IMR-90 (cell line): ENCODE results near the gene TNS1.

Source experiments
- BHLHE40 ChIP-seq: fragments of 150-350 bp; IDR thresholded peaks from 2 replicates; pipeline ENCODE4 v1.6.1; 2016; ENCODE audit warnings: mild to moderate bottlenecking, low read depth, low read length
- CEBPB ChIP-seq: IDR thresholded peaks from 2 replicates; pipeline ENCODE4 v1.6.1; 2012; ENCODE audit warnings: low read depth, low read length, improper control_type of control experiment
- FOS ChIP-seq: fragments of 150-350 bp; IDR thresholded peaks from 2 replicates; pipeline ENCODE4 v1.6.1; 2016; ENCODE audit warnings: low read depth, low read length
- MAFK ChIP-seq: IDR thresholded peaks from 2 replicates; pipeline ENCODE4 v1.6.1; 2012; ENCODE audit warnings: low read depth, low read length, improper control_type of control experiment
- POLR2A ChIP-seq: IDR thresholded peaks from 2 replicates; pipeline ENCODE4 v1.6.1; 2012; ENCODE audit warnings: mild to moderate bottlenecking, low read depth, low read length
- RFX5 ChIP-seq: IDR thresholded peaks from 2 replicates; pipeline ENCODE4 v1.8.0; 2012; ENCODE audit warnings: low read depth, mild to moderate bottlenecking, low read length, moderate library complexity
- USF2 ChIP-seq: fragments of 150-350 bp; IDR thresholded peaks from 2 replicates; pipeline ENCODE4 v1.6.1; 2017; ENCODE audit warnings: mild to moderate bottlenecking, antibody characterized with exemption, low read length, low read depth
- TF ChIP-seq, protein P1 (sequence below): conservative IDR thresholded peaks from 2 replicates; pipeline ENCODE4 v1.5.1; 2012; ENCODE audit warnings: mild to moderate bottlenecking, low read depth, low read length, improper control_type of control experiment
- TF ChIP-seq, protein P2 (sequence below): fragments of 150-350 bp; IDR thresholded peaks from 2 replicates; pipeline ENCODE4 v1.6.1; 2016; ENCODE audit warnings: low read depth, mild to moderate bottlenecking, low read length, moderate library complexity, borderline replicate concordance

DNA sequence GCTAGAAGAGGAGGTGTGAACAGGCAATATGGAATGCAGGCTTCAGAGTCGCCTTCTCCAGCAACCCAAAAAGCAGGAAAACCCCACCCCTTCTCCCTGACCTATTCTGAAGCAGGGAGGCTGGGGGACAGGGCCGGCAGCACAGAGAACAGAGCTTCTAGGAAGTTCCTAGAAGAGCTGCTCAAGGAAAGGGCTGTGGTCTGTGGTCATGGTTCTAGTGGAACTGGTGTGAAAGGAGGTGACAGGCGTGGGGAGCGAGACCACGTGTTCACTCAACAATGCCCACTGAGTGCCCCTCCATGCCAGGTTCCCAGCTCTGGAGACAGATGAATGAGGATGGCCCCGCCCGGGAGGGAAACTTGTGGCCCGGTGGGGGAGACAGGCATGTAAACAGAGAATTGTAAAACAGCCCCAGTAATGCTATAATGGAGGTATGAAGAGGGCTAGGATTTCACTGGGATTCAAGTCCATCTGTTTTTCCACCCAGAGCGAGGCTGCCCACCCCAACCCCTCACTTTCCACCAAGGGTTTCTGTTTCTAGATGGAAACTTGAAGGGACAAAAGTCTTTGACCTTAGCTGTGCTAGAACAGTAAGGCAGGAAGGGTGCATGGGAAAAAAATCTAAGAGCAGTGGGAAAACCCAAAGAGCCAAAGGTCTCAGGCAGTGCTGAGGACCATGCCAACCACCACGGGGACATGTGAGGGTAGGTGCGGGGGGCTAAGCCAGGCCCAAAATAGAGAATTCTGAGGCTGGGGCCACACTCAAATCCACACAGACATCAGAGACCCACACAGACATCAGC, 71.8 kb downstream of the TNS1 start:
- TF ChIP-seq, protein P1, sequence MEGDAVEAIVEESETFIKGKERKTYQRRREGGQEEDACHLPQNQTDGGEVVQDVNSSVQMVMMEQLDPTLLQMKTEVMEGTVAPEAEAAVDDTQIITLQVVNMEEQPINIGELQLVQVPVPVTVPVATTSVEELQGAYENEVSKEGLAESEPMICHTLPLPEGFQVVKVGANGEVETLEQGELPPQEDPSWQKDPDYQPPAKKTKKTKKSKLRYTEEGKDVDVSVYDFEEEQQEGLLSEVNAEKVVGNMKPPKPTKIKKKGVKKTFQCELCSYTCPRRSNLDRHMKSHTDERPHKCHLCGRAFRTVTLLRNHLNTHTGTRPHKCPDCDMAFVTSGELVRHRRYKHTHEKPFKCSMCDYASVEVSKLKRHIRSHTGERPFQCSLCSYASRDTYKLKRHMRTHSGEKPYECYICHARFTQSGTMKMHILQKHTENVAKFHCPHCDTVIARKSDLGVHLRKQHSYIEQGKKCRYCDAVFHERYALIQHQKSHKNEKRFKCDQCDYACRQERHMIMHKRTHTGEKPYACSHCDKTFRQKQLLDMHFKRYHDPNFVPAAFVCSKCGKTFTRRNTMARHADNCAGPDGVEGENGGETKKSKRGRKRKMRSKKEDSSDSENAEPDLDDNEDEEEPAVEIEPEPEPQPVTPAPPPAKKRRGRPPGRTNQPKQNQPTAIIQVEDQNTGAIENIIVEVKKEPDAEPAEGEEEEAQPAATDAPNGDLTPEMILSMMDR, result no peak
- TF ChIP-seq RFX5, result no peak
- TF ChIP-seq POLR2A, result no peak
- 0 out of 2 replicates have a peak, but pooled peaks have one; percentile 9 for TF ChIP-seq USF2
- TF ChIP-seq CEBPB, result no peak
- TF ChIP-seq FOS, result no peak
- TF ChIP-seq BHLHE40, result no peak
- TF ChIP-seq, protein P2, sequence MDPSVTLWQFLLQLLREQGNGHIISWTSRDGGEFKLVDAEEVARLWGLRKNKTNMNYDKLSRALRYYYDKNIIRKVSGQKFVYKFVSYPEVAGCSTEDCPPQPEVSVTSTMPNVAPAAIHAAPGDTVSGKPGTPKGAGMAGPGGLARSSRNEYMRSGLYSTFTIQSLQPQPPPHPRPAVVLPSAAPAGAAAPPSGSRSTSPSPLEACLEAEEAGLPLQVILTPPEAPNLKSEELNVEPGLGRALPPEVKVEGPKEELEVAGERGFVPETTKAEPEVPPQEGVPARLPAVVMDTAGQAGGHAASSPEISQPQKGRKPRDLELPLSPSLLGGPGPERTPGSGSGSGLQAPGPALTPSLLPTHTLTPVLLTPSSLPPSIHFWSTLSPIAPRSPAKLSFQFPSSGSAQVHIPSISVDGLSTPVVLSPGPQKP, result no peak
- TF ChIP-seq MAFK, result no peak
